Measurements from ENCODE around the gene JAKMIP1.

- TF ChIP-seq CTCF (conservative IDR thresholded peaks at IDR 0.05; ENCODE audit: low read length), result no peak
- TF ChIP-seq EZH2phosphoT487 (IDR thresholded peaks at IDR 0.05; ENCODE audit: borderline replicate concordance), result no peak
These were observed 147.7 kb downstream of the JAKMIP1 start for GRCh38 chr4:6052679-6053078.

Data from Loucy (cell line).